NB4 (cell line): Measurements from ENCODE around the gene SLC44A4.

ENCODE experiments used
- DNase-seq: peaks from one replicate; pipeline ENCODE4 v3.0.0; 2010; ENCODE audit warnings: low read depth
- H3K4me3 ChIP-seq: one replicate; pipeline ENCODE4 v1.5.1; 2011; ENCODE audit warnings: mild to moderate bottlenecking, low read depth, low read length, moderate library complexity
- CTCF ChIP-seq: IDR thresholded peaks from one replicate; pipeline ENCODE4 v1.5.1; 2012; ENCODE audit warnings: low read depth, low read length
- MAX ChIP-seq: IDR thresholded peaks from 2 replicates; pipeline ENCODE4 v1.6.1; 2011; ENCODE audit warnings: low read depth, low read length
- MYC ChIP-seq: IDR thresholded peaks from 2 replicates; pipeline ENCODE4 v1.6.1; 2011; ENCODE audit warnings: low read depth, low read length
- POLR2A ChIP-seq: IDR thresholded peaks from 2 replicates; pipeline ENCODE4 v1.6.1; 2011; ENCODE audit warnings: mild to moderate bottlenecking; ENCODE audit not compliant: insufficient read length; ENCODE audit errors: extremely low read depth

Gene SLC44A4

GRCh38 chr6:31834367-31835250, 44.2 kb downstream of the SLC44A4 start:
- peak; percentile 42 for TF ChIP-seq MYC
- peak; percentile 97 for TF ChIP-seq POLR2A
- no peak for TF ChIP-seq CTCF
- peak overlapping the region; percentile 98 for H3K4me3 ChIP-seq
- DNase-seq, result peak; percentile 93

GRCh38 chr6:31831350-31832215, 47.2 kb downstream of the SLC44A4 start:
- TF ChIP-seq MAX, result no peak
- TF ChIP-seq MYC, result no peak
- TF ChIP-seq POLR2A, result no peak
- no peak for TF ChIP-seq CTCF
- peak overlapping the region; percentile 98 for H3K4me3 ChIP-seq

GRCh38 chr6:31830886-31831335, 47.9 kb downstream of the SLC44A4 start:
- TF ChIP-seq CTCF (no peak), POLR2A (no peak), MYC (no peak), MAX (no peak)
- peak overlapping the region; percentile 98 for H3K4me3 ChIP-seq
- no peak for DNase-seq

More at GRCh38 chr6:31831350-31832215, 47.2 kb downstream of the SLC44A4 start:
- DNase-seq, result peak; percentile 67

GRCh38 chr6:31829633-31830283, 49.0 kb downstream of the SLC44A4 start:
- H3K4me3 ChIP-seq, result peak overlapping the region; percentile 98
- TF ChIP-seq CTCF, result no peak
- TF ChIP-seq MAX, result no peak
- no peak for TF ChIP-seq POLR2A
- TF ChIP-seq MYC, result no peak
- peak; percentile 76 for DNase-seq

GRCh38 chr6:31827286-31828079, 51.3 kb downstream of the SLC44A4 start, which contains the start of gene HSPA1B:
TSS of gene HSPA1B (plus strand) at chr6:31827738. CDS start at chr6:31827951, 213 bp downstream.
- TF ChIP-seq MYC (0 out of 2 replicates have a peak, but pooled peaks have one; percentile 10), POLR2A (peak; percentile 99), MAX (no peak), CTCF (no peak)
- peak; percentile 100 for DNase-seq
- H3K4me3 ChIP-seq, result peak within 1 kb of the TSS; percentile 78
